ENCODE results near the gene GALNT17.

DNA sequence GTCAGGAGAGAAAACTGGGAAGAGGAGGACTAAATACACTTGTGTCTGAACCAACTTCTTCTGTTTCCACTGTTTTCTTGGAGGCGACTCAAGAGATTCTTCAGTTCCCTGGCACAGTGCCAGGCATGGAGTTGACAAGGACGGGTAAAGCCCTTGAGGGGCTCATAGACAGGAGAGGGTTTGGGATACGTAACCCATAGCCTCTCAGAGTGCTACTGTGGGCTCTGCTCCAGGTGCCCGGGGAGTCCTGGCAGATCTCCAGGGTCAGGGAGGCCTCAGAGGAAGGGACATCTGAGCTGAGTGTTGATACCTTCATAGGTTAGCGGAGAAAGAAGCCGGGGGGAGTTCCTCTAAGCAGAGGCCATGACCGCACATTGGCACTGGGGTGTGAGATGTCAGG is 42.0 kb downstream of the GALNT17 start:
- TF ChIP-seq, protein P1, sequence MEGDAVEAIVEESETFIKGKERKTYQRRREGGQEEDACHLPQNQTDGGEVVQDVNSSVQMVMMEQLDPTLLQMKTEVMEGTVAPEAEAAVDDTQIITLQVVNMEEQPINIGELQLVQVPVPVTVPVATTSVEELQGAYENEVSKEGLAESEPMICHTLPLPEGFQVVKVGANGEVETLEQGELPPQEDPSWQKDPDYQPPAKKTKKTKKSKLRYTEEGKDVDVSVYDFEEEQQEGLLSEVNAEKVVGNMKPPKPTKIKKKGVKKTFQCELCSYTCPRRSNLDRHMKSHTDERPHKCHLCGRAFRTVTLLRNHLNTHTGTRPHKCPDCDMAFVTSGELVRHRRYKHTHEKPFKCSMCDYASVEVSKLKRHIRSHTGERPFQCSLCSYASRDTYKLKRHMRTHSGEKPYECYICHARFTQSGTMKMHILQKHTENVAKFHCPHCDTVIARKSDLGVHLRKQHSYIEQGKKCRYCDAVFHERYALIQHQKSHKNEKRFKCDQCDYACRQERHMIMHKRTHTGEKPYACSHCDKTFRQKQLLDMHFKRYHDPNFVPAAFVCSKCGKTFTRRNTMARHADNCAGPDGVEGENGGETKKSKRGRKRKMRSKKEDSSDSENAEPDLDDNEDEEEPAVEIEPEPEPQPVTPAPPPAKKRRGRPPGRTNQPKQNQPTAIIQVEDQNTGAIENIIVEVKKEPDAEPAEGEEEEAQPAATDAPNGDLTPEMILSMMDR (IDR thresholded peaks at IDR 0.05), result no peak
- no peak for TF ChIP-seq POLR2A (IDR thresholded peaks at IDR 0.05)
